GM23338 (cell line): ENCODE data around the gene GIGYF2. TPM values are rescaled to one million over a fixed set of nuclear protein-coding genes. Genes with fewer than 3 reads are reported as not detected.

Experiments used
- ATAC-seq: fragments of 200-7000 bp; cut with Tn5 transposase; 3 replicates; pipeline ENCODE4 v1.9.1; 2020
- DNase-seq: peaks from one replicate; pipeline ENCODE4 v3.0.0-alpha.2; 2015; ENCODE audit warnings: low spot score
- H2AFZ ChIP-seq: fragments of 200-600 bp; sonication (generic); 2 replicates; pipeline ENCODE4 v1.8.0; 2016; ENCODE audit warnings: antibody characterized with exemption, mild to moderate bottlenecking, moderate library complexity
- H3F3A ChIP-seq: fragments of 200-600 bp; sonication (generic); replicated peaks from 2 replicates; pipeline ENCODE4 v1.8.0; 2017; ENCODE audit warnings: antibody characterized with exemption, mixed run types, low read depth
- H3K27ac ChIP-seq: fragments of 200-600 bp; sonication (generic); 2 replicates; pipeline ENCODE4 v1.6.1; 2016; ENCODE audit warnings: low read depth
- H3K27me3 ChIP-seq: fragments of 200-600 bp; sonication (generic); 2 replicates; pipeline ENCODE4 v1.8.0; 2016; ENCODE audit warnings: mild to moderate bottlenecking, mixed run types, moderate library complexity; ENCODE audit not compliant: insufficient read depth
- H3K36me3 ChIP-seq: fragments of 200-600 bp; sonication (generic); 2 replicates; pipeline ENCODE4 v1.8.0; 2016; ENCODE audit warnings: mild to moderate bottlenecking; ENCODE audit not compliant: insufficient read depth
- H3K4me1 ChIP-seq: fragments of 200-600 bp; sonication (generic); 2 replicates; pipeline ENCODE4 v1.8.0; 2016; ENCODE audit warnings: mild to moderate bottlenecking, moderate library complexity; ENCODE audit not compliant: insufficient read depth
- H3K4me2 ChIP-seq: fragments of 200-600 bp; sonication (generic); 2 replicates; pipeline ENCODE4 v1.7.1; 2017; ENCODE audit warnings: mixed run types
- H3K4me3 ChIP-seq: fragments of 200-600 bp; sonication (generic); 2 replicates; pipeline ENCODE4 v1.6.1; 2016; ENCODE audit warnings: mixed run types
- H3K79me2 ChIP-seq: fragments of 200-600 bp; sonication (generic); replicated peaks from 2 replicates; pipeline ENCODE4 v1.8.0; 2017; ENCODE audit warnings: mild to moderate bottlenecking; ENCODE audit not compliant: insufficient read depth
- H3K9me2 ChIP-seq: fragments of 200-600 bp; sonication (generic); 2 replicates; pipeline ENCODE4 v1.8.0; 2017; ENCODE audit not compliant: insufficient read depth
- H4K20me1 ChIP-seq: fragments of 200-600 bp; sonication (generic); replicated peaks from 2 replicates; pipeline ENCODE4 v1.8.0; 2017; ENCODE audit warnings: mild to moderate bottlenecking; ENCODE audit not compliant: insufficient read depth
- H3K27ac Mint-ChIP-seq: 2 replicates; pipeline ENCODE4 v1.8.0; 2020; ENCODE audit warnings: inconsistent platforms, mild to moderate bottlenecking, moderate library complexity, mixed read lengths
- H3K27me3 Mint-ChIP-seq: 3 replicates; pipeline ENCODE4 v1.8.0; 2022; ENCODE audit warnings: low read depth, mild to moderate bottlenecking, moderate library complexity, mixed read lengths, inconsistent platforms; ENCODE audit not compliant: insufficient read depth, poor library complexity
- H3K36me3 Mint-ChIP-seq: 3 replicates; pipeline ENCODE4 v1.8.0; 2021; ENCODE audit warnings: low read depth, mild to moderate bottlenecking, inconsistent platforms, moderate library complexity, mixed read lengths
- H3K4me1 Mint-ChIP-seq: 3 replicates; pipeline ENCODE4 v1.8.0; 2020; ENCODE audit warnings: mild to moderate bottlenecking, inconsistent platforms, mixed read lengths
- H3K4me3 Mint-ChIP-seq: 3 replicates; pipeline ENCODE4 v1.8.0; 2021; ENCODE audit warnings: moderate library complexity, mild to moderate bottlenecking, inconsistent platforms, mixed read lengths
- H3K9me3 Mint-ChIP-seq: 3 replicates; pipeline ENCODE4 v1.8.0; 2020; ENCODE audit warnings: moderate library complexity, mild to moderate bottlenecking, inconsistent platforms, mixed read lengths
- CREB1 ChIP-seq: fragments of 250-450 bp; sonication (Bioruptor Pico); IDR thresholded peaks from 2 replicates; pipeline ENCODE4 v1.5.0; 2020; ENCODE audit warnings: low read depth, mild to moderate bottlenecking, moderate library complexity
- CTCF ChIP-seq, 2 experiments: fragments of 200-600 bp in 1 of 2; sonication (generic) in 1 of 2; conservative IDR thresholded peaks; 2 replicates each; pipeline versions ENCODE4 v1.5.1 to v1.6.1; 2016 to 2017; ENCODE audit warnings: antibody characterized with exemption in 2 of 2, low read depth in 2 of 2, mild to moderate bottlenecking in 2 of 2, moderate library complexity in 1 of 2
- ETS1 ChIP-seq: IDR thresholded peaks from 2 replicates; pipeline ENCODE4 v1.6.1; 2016; ENCODE audit warnings: antibody characterized with exemption
- NANOG ChIP-seq: IDR thresholded peaks from 2 replicates; pipeline ENCODE4 v1.6.1; 2016; ENCODE audit warnings: antibody characterized with exemption, borderline replicate concordance
- ZNF462 ChIP-seq: fragments of 250-450 bp; sonication (Bioruptor Pico); IDR thresholded peaks from 2 replicates; pipeline ENCODE4 v1.5.0; 2020; ENCODE audit warnings: mild to moderate bottlenecking, moderate library complexity
- polyA plus RNA-seq: library from polyadenylated mRNA; unstranded; fragments of >200 nt; fragmentation: Nextera tagmentation; extraction: Ambion mirVana; gene quantifications from 2 replicates; pipeline ENCODE4 v1.2.1, GENCODE V29; 2016
- total RNA-seq: library from RNA; depleted of rRNA; stranded (reverse); fragments of >200 nt; shearing (Covaris generic); gene quantifications from 2 replicates; pipeline ENCODE4 v1.2.3, GENCODE V29; 2014

The GIGYF2 gene
- total and polyA plus RNA-seq, 2 experiments from 2014 or later, result 48.9 to 104 TPM

GRCh38 chr2:232723027-232723426 lies 25.9 kb downstream of the GIGYF2 start:
- Histone ChIP-seq H3K4me2 (no peak overlapping the region), H3K27ac (no peak overlapping the region), H3K36me3 (0 out of 2 replicates have a peak, but pooled peaks cover 3% of the 10 kb centered on the region), H3K79me2 (peaks cover 96% of the 10 kb centered on the region), H4K20me1 (peaks cover 64% of the 10 kb centered on the region), H3K4me3 (no peak overlapping the region), H3F3A (no peaks in the 10 kb centered on the region), H3K27me3 (no peaks in the 10 kb centered on the region), H3K9me2 (no peaks in the 10 kb centered on the region), H2AFZ (no peak overlapping the region), H3K4me1 (no peaks in the 10 kb centered on the region)
- ATAC-seq (no peak), DNase-seq (no peak)
- Mint-ChIP-seq H3K4me3 (no peak overlapping the region), H3K27me3 (peaks cover 2% of the 10 kb centered on the region), H3K9me3 (no peaks in the 10 kb centered on the region), H3K36me3 (peaks cover 29% of the 10 kb centered on the region; the same call in 2 of the 3 replicates), H3K27ac (no peak overlapping the region), H3K4me1 (peaks cover 3% of the 10 kb centered on the region; the same call in 1 of the 3 replicates)
- no peak for TF ChIP-seq CTCF (conservative IDR thresholded peaks at IDR 0.05; ENCODE audit: low read depth in 2 of 2)
- no peak for TF ChIP-seq CREB1 (CRISPR knock-in tag)
- TF ChIP-seq ETS1, result no peak

GRCh38 chr2:232728785-232729184 lies 31.7 kb downstream of the GIGYF2 start:
- Mint-ChIP-seq H3K36me3 (peaks cover 32% of the 10 kb centered on the region; the same call in 2 of the 3 replicates), H3K4me3 (no peak overlapping the region), H3K27ac (no peak overlapping the region), H3K4me1 (no peaks in the 10 kb centered on the region), H3K9me3 (no peaks in the 10 kb centered on the region), H3K27me3 (peaks cover 2% of the 10 kb centered on the region)
- no peaks in the 10 kb centered on the region for H3K4me1 ChIP-seq
- H3K27ac ChIP-seq, result no peak overlapping the region
- H3K27me3 ChIP-seq, result no peaks in the 10 kb centered on the region
- TF ChIP-seq NANOG, result no peak
- TF ChIP-seq ZNF462 (CRISPR knock-in tag), result no peak
- no peak overlapping the region for H3K4me2 ChIP-seq
- H3K4me3 ChIP-seq, result no peak overlapping the region
- no peaks in the 10 kb centered on the region for H3F3A ChIP-seq
- H3K9me2 ChIP-seq, result no peaks in the 10 kb centered on the region
- H3K79me2 ChIP-seq, result peaks cover 93% of the 10 kb centered on the region
- DNase-seq, result no peak
- ATAC-seq, result no peak
- peaks cover 25% of the 10 kb centered on the region for H4K20me1 ChIP-seq
- H3K36me3 ChIP-seq, result 0 out of 2 replicates have a peak, but pooled peaks cover 3% of the 10 kb centered on the region
- H2AFZ ChIP-seq, result no peak overlapping the region
